Tibial artery (tissue), 4 donors: ENCODE data around the gene LGI1.

ENCODE experiments used
- DNase-seq, 2 donors: peaks; one replicate each; pipeline ENCODE4 v3.0.0-alpha.2; 2019
- H3K27ac ChIP-seq, 2 donors: fragments of 200-600 bp; sonication (generic) in 1 of 2; 1 replicate in 1 of 2; 2 replicates in 1 of 2; pipeline ENCODE4 v1.5.1; 2018 to 2019; ENCODE audit warnings: mild to moderate bottlenecking in 1 of 2
- H3K27me3 ChIP-seq, 2 donors: fragments of 200-600 bp; sonication (generic) in 1 of 2; one replicate each; pipeline versions ENCODE4 v1.5.1 to v1.6.0; 2016 to 2019
- H3K36me3 ChIP-seq, 3 donors: fragments of 200-600 bp; sonication (generic) in 2 of 3; one replicate each; pipeline ENCODE4 v1.5.1; 2016 to 2019; ENCODE audit warnings: mild to moderate bottlenecking in 2 of 3
- H3K4me1 ChIP-seq, 4 donors: fragments of 200-600 bp; sonication (generic) in 2 of 4; 1 replicate in 3 of 4; 2 replicates in 1 of 4; pipeline ENCODE4 v1.5.1; 2016 to 2019
- H3K4me3 ChIP-seq, 2 donors: fragments of 200-600 bp; sonication (generic) in 1 of 2; 1 replicate in 1 of 2; 2 replicates in 1 of 2; pipeline ENCODE4 v1.5.1; 2018 to 2019; ENCODE audit warnings: mild to moderate bottlenecking in 2 of 2
- H3K9me3 ChIP-seq, 3 donors: fragments of 200-600 bp; sonication (generic) in 1 of 3; one replicate each; pipeline ENCODE4 v1.5.1; 2016 to 2019
- CTCF ChIP-seq, 2 experiments: fragments of 200-600 bp in 1 of 2; fragments of 450-650 bp in 1 of 2; IDR thresholded peaks; one replicate each; pipeline ENCODE4 v1.5.1; 2017 to 2019; ENCODE audit warnings: antibody characterized with exemption in 2 of 2, mild to moderate bottlenecking in 1 of 2, moderate library complexity in 1 of 2
- intact Hi-C: fragments of 100-400 bp; cut with DNase I; formaldehyde crosslinking; loops from one replicate; pipeline ENCODE4 v1.15.0; 2023; ENCODE audit warnings: low total_unique reads

LGI1 gene

DNA sequence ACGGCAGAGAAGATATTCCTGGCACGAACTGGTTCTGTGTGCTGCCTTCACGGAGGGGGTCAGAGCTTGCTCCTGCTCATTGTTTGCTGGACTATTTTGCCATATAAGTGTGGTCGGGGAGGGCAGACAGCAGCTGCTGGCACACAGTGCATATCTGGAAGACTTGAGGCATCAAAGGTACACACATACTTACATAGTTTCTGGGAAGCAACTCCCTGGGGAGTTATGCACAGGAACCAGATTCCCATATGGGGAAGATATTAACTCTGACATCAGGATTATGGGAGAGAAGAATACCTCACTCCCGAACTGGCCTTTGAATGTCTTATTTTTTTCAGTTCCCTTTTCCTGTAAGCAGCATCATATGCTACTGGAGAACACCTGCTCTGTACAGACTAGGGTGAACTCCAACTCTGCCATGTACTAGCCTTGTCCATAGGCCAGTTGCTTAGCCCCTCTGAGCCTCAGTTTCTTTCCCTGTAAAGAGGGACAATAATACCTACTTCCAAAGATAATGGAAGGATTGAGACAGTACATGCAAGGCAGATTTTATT, 41.5 kb downstream of the LGI1 start:
- intact Hi-C loops, result no loop called here
- no peak overlapping the region for H3K27ac ChIP-seq
- no peaks in the 10 kb centered on the region for H3K9me3 ChIP-seq
- H3K4me1 ChIP-seq, result no peaks in the 10 kb centered on the region
- no peak for DNase-seq
- TF ChIP-seq CTCF (IDR thresholded peaks at IDR 0.05), result no peak
- H3K27me3 ChIP-seq, result no peaks in the 10 kb centered on the region
- H3K4me3 ChIP-seq, result no peak overlapping the region
- H3K36me3 ChIP-seq, result peaks cover 0 to 6% (median 0%) of the 10 kb centered on the region in 3 donors

- Histone ChIP-seq H3K27me3 (peaks cover 0 to 3% of the 10 kb centered on the region in 2 donors), H3K4me3 (no peak overlapping the region), H3K9me3 (no peaks in the 10 kb centered on the region), H3K4me1 (no peaks in the 10 kb centered on the region), H3K36me3 (no peaks in the 10 kb centered on the region), H3K27ac (no peak overlapping the region)
- DNase-seq, result no peak
- intact Hi-C loops, result no loop called here
- no peak for TF ChIP-seq CTCF (IDR thresholded peaks at IDR 0.05)
These were observed 46.5 kb downstream of the LGI1 start for GRCh38 chr10:93804200-93804599.

DNA sequence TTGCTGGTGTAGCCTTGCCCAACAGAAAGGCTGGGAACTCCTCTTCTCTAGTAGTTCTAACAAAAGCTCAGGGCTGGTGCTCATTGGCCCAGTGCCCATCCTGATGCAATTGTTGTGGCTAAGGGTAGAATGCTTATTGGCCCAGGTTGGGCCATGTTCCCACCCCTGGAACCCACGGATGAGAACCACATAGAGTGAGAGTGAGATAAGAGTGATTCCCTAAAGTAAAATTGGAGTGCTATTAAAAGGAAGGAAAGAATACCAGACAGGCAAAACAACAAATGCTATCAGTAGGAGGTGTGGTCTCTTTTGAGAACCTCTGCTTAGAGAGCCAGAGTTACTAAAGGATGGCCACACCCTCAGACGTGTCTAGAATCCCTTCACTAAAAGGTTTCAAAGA, 49.2 kb downstream of the LGI1 start:
- H3K4me1 ChIP-seq, result no peaks in the 10 kb centered on the region
- H3K27me3 ChIP-seq, result peaks cover 0 to 3% of the 10 kb centered on the region in 2 donors
- TF ChIP-seq CTCF (IDR thresholded peaks at IDR 0.05), result no peak
- H3K4me3 ChIP-seq, result no peak overlapping the region
- H3K36me3 ChIP-seq, result no peaks in the 10 kb centered on the region
- H3K27ac ChIP-seq, result no peak overlapping the region
- intact Hi-C loops, result no loop called here
- DNase-seq, result no peak
- H3K9me3 ChIP-seq, result no peaks in the 10 kb centered on the region

DNA sequence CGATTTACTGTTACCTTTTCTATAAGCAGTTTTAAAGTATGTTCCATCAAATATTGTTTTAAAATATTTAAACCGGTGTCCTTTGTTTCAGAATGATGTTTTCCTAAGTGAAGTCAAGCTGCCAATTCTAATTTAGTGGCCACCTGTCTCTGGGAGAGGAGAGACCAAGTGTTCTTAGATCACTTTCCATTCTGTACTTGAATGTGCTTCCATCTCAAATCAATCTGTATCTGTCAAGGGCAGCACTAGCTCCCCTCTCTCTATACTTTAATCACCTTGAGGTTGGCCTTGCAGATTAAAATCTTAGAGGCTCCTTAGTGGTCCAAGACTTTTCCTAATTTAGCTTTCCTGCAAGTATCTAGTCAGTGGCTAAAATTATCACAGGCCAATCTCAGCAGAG, 49.6 kb downstream of the LGI1 start:
- Histone ChIP-seq H3K9me3 (no peaks in the 10 kb centered on the region), H3K27me3 (peaks cover 0 to 3% of the 10 kb centered on the region in 2 donors), H3K36me3 (no peaks in the 10 kb centered on the region), H3K4me1 (no peaks in the 10 kb centered on the region), H3K4me3 (no peak overlapping the region), H3K27ac (no peak overlapping the region)
- TF ChIP-seq CTCF (IDR thresholded peaks at IDR 0.05), result no peak
- intact Hi-C loops, result no loop called here
- DNase-seq, result no peak

DNA sequence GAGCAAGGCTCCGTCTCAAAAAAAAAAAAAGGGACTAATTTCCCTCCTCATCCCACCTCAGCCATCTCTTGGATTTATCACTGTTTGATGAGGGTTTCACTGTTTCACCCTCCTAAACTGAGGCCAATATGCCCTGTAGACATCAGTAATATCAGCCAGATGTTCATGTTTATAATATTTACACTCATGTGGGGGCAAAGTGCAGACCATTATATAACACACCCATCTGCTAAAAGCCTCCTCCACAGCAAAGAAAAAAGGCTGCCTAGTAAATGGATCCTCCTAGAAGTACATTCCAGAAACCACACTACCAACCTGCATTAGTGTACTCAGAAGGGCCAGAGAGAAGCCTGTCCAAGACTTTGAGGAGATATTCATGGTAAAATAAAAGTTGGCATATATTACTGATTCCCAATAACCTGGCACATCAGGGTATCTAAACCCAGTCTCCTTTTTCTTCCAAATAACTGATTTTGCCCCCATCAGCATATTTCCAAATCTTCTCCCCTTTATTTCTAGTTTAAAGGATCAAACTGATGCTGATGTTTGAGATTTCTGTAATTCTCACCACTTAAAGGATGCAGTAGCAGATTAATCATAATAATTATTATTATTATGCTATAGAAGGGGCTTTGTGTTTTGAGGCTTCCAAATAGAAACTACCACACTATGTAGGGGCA, 55.1 kb downstream of the LGI1 start:
- peaks cover 0 to 3% of the 10 kb centered on the region in 2 donors for H3K27me3 ChIP-seq
- no peaks in the 10 kb centered on the region for H3K36me3 ChIP-seq
- no peak for DNase-seq
- H3K27ac ChIP-seq, result no peak overlapping the region
- intact Hi-C loops, result loop anchor here (10.0 kb wide), 1 partner anchor 68 kb away; no protein-coding TSS in a partner anchor
- TF ChIP-seq CTCF (IDR thresholded peaks at IDR 0.05), result no peak
- peaks cover 0 to 19% (median 7%) of the 10 kb centered on the region in 4 donors for H3K4me1 ChIP-seq
- H3K9me3 ChIP-seq, result no peaks in the 10 kb centered on the region
- no peak overlapping the region for H3K4me3 ChIP-seq
